DND-41 (cell line): ENCODE data around the gene ZNF273.

Experiments
- EZH2 ChIP-seq: IDR thresholded peaks from 3 replicates; pipeline ENCODE4 v1.6.1; 2012; ENCODE audit warnings: borderline replicate concordance, low read depth, mild to moderate bottlenecking, moderate library complexity, low read length, inconsistent platforms; ENCODE audit not compliant: severe bottlenecking
- TF ChIP-seq, protein P1 (sequence below): IDR thresholded peaks from 2 replicates; pipeline ENCODE4 v1.5.1; 2012; ENCODE audit warnings: borderline replicate concordance, low read length, moderate library complexity, mild to moderate bottlenecking; ENCODE audit not compliant: poor library complexity, severe bottlenecking; ENCODE audit errors: extremely low read depth

DNA sequence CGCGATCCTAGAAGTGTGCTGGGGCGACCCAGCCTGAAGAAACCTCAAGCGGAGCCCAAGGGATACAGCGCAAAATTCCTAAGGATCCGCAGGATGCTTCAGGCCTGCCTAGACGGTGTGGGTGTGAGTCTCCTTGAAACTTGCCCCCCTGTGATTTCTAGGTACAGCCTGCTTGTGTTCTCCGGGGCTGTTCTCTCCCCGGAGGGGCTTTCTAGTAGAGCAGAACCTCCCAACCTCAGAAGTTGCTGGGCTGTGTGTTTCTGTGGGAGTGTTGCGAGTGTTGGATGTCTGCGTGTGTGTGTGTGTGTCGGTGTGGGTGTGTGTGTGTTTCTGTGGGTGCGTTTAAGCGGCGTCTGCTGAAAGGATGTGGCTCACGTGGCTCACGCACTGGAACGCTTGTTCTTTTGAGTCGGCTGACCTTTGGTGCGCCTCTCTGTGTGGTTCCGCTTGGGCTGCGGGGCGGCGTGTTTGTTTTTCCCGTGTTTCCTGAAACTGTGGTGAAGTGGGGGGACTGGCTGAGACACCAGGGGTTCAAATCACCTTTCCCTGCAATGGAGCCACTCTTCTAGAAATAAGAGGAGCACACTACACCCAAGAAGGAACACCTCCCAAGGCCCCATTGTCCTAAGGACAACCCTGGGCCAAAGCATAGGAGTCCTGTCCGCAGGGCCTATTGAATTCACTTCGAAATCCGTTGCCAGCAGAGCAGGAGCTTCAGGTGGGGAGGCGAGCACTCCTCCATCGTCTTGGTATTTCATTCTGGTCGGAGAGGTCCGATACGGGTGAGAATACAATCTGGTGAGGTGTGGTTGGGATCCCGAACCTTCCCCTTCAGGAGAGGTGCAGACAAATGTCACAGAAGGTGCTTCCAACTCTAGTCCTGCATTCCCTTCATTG, 25.1 kb upstream of the ZNF273 start:
- TF ChIP-seq, protein P1, sequence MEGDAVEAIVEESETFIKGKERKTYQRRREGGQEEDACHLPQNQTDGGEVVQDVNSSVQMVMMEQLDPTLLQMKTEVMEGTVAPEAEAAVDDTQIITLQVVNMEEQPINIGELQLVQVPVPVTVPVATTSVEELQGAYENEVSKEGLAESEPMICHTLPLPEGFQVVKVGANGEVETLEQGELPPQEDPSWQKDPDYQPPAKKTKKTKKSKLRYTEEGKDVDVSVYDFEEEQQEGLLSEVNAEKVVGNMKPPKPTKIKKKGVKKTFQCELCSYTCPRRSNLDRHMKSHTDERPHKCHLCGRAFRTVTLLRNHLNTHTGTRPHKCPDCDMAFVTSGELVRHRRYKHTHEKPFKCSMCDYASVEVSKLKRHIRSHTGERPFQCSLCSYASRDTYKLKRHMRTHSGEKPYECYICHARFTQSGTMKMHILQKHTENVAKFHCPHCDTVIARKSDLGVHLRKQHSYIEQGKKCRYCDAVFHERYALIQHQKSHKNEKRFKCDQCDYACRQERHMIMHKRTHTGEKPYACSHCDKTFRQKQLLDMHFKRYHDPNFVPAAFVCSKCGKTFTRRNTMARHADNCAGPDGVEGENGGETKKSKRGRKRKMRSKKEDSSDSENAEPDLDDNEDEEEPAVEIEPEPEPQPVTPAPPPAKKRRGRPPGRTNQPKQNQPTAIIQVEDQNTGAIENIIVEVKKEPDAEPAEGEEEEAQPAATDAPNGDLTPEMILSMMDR, result no peak
- no peak for TF ChIP-seq EZH2
